GM18505 (cell line): ENCODE data around the gene C19orf81.

Experiments
- ATAC-seq: cut with Tn5 transposase; IDR thresholded peaks from one replicate; pipeline ENCODE4 v1.9.1; 2021; ENCODE audit not compliant: unreplicated experiment
- POLR2A ChIP-seq: IDR thresholded peaks from 4 replicates; pipeline ENCODE4 v1.6.1; 2011; ENCODE audit warnings: borderline replicate concordance; ENCODE audit not compliant: insufficient read depth, insufficient read length; ENCODE audit errors: extremely low read depth

The C19orf81 gene

DNA sequence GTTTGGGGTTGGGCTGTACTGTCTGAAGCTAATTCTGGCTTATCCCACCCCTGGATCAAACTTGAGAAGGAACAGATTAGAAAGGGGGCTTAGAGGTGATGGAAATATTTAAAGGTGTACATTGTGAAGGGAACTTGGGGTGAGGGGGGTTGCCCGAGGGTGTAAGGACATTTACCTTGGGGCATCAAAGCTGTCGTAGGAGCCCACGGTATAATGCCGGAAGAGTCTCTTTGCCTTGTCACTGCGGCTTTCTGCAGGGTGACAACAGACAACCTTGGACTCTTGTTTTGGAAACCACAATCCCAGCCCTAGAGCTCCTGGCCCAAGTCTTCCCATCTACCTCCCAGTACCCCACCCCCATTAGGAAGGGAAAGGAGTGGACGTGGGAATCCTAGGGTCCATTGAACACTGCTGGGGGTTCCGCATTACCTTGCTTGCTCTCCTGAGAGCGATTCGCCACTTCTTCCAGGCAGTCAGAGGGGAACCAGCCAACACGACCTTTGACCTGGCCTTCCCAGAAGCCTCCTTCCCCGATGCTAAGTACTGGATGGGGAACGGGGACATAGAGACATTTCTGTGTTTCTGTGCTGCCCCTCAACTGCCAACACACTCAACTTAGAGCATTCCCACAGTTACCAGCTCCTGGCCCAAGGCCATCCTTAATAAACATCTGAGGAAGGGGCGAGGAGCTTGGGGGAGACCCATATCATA is 48.3 kb downstream of the C19orf81 start:
- no peak for TF ChIP-seq POLR2A
- no peak for ATAC-seq

DNA sequence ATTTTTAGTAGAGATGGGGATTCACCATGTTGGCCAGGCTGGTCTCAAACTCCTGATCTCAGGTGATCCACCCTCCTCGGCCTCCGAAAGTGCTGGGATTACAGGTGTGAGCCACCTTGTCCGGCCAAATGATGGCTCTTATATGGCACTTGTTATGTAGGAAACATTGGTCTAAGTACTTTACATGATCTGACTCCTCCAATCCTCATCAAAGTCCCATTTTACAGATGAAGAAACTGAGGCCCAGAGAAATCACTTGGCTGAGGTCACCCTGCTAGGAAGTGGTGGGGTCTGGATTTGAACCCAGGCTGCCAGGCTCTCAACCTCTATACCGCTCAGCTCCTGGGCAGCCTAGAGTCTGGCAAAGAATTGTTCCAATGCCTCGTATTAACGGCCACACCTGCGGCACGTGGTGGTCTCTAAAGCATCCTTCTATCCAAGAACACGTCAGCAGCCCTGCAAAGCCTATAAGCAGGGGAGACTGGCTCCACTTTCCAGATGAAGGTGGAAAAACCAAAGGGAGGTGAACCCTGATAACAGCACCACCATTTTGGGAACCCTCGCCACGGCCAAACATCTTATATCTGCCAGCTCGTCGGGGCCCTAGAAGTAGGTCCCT is 52.2 kb downstream of the C19orf81 start:
- no peak for TF ChIP-seq POLR2A
- no peak for ATAC-seq

DNA sequence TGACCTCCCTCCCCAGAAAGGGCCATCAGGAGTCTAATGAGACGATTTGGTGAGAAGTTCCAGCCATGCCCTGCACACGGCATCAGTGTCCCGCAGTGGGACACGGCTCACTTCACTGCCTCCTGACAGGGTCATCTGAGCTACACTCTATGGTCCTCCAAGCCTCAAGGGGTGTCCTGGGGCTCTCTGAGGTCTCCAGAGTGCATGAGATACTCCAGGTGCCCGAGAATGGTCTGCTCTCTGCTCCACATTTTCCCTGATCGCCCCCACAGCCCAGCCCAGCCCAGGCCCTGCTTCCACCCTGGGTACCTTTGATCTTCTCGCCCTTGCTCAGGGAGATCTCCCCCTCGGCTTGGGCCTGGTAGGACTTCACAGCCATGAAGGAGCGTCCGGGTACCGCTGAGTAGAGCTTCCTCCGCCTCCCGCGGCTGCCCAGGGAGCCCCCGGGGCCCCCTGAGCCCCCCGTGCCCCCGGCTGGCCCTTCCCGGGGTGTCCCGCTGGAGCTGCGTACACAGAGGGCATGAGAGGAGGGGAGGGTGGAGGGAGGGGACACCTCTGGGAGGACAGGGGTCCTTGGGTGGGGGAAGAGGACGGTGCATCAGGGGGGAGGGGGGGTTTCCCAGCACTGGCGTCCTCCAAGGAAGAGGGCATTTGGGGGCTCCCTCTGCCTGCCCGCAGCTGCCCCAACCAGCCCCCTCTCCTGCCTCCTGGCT is 53.1 kb downstream of the C19orf81 start:
- no peak for TF ChIP-seq POLR2A

DNA sequence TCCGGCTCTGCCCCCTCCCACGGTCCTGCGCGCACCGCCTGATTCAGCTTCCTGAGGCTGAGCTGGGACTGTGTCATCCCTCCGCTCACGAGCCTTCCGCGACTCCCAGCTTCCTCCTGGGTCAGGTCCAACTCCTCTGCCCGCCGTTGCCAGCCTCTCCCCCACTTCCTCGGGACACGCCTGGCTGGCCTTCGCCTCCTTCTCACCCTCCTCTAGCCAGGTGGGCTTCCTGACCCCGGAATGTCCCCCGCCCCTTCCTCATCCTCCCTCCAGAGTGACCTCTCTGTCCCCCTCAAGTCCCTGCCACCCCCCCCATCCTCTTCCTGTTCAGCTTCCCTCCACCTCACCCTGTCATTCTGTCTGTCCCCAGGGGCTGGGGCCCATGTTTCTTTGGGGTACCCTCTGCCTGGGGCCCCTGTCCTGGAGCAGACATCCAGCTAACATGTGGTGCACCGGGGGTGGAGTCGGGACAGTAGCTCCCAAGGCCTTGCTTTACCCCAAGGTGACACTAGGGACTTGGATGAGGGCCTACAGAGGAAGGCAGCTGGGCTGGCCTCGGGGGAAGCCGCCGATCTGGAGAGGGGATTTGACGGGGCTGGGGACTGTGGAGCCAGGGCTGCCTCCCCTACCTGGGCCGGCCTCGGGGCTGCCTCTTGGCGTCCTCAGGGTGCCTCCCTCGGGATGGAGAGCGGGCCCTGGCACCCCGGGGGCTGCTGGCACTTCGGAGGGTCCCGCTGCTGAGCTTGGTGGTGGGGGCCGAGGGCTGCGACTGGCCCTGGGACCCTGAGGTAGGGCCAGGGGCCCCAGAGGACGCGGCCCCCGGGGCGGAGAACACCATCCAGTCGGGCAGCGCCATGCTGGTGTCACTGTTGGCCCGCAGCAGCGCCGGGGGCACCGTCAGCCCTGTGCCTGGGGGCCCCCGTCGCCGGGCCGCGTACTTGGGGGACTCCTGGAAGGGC is 53.9 kb downstream of the C19orf81 start:
- no peak for TF ChIP-seq POLR2A
- ATAC-seq = no peak

More for the DNA sequence above, 53.1 kb downstream of the C19orf81 start:
- ATAC-seq = no peak

DNA sequence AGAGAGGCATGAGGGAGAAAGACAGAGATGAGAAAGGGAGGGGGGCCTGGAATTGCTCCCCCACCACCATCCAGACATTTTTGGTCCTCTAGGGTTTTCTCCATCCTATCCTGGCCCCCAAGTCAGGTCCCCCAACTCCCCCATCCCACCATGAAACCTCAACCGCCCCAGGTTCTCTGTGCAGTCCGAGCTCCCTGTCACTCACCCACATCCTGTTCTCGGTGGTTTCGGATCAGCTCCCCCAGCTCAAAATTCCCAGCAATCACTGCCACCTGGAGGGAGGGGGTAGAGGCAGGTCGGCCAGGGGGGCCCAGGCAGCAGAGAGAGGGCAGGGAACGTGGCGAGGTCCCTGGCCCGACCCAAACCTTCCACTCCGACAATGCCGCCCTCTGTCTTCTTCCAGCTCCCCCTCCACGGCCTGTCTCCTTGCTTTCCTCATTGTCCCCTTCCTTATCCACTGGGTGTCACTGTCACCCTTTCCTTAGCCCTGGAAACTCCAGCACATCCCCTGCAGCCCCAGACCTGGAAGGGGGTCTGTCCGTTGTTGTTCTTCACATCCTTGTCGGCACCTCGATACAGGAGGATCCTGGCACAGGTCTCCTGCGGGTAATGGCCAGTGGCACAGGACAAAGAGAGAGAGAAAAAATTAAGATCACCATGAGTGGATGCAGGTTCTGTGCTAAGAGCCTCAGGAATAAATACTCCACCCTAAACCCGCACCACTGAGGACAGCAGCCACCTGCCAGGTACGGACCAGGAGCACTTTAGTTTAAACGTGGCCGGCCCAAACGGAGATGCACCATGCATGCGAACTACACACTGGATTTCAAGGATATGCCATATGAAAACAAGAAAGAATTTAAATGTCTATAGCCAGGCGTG is 54.9 kb downstream of the C19orf81 start:
- ATAC-seq = no peak
- TF ChIP-seq POLR2A = no peak

DNA sequence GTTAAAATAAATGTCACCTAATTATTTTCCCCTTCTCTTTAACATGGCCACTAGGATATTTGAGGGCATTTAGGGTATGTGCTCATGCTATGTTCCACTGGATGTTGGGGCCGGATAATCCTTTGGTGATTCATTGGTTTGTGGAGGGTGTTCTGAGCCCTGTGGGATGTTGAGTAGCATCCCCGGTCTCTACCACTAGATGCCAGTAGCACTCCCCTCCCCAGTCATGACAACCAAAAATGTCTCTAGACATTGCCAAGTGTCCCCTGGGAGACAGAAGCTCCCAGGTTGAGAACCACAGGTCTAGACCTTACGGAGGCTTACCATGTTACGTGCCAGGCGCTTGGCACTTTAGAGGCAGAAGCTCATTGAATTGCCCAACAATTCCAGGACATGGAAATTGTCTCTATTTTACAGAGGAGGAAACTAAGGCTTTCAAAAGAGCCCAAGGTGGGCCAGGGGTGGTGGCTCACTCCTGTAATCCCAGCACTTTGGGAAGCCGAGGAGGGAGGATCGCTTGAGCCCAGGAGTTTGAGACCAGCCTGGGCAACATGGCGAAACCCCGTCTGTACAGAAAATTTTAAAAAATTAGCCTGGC is 56.3 kb downstream of the C19orf81 start:
- no peak for TF ChIP-seq POLR2A
- no peak for ATAC-seq

DNA sequence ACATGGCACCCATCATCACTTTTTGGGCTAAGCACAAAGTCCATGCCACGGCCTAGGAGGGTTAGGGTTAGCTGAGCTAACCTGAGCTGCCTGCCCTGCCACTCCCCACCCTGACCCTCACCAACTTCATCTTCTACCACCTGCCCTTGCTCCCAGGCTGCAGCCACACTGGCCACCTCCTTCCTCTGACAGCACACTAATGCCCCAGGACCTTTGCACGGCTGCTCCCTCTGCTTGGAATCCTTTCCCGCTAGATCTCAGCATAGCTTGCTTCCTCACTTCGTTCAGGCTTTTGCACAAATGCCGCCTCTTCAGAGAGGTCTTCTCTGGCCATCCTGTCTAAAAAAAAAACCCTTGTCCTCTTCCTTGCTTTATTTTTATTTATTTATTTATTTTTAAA is 57.1 kb downstream of the C19orf81 start:
- ATAC-seq = no peak
- no peak for TF ChIP-seq POLR2A

DNA sequence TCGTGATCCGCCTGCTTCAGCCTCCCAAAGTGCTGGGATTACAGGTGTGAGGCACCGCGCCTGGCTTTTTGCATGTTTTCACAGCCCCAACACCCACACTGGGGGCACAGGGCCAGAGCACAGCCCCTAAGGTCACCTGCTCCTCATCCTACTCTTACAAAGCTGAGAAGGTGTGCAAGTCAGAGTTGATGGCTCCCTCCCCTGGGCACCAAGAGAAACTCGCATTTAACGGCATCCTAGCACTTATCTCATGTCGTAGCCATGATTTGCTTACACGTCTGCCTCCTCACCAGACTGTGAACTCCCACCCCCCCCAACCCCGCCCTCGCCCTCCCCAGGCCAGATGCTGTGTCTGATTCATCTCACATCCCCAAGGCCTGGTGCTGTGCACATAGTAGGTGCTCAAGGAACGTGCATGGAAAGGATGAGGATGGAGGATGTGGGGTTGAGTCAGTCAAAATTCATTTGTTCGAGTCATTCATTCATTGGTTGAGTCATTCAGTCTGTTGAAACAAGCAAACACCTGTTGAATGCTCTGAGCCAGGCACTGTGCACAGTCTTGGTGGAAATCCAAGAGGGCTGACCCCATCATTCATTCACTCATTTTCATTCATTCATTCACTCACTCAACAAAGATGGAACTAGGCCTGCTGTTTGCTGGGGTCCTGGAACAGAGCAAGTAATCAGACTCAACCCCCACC is 59.1 kb downstream of the C19orf81 start:
- no peak for TF ChIP-seq POLR2A
- ATAC-seq = no peak
